ENCODE data around the gene CFAP46. TPM values are rescaled to one million over a fixed set of nuclear protein-coding genes. Genes with fewer than 3 reads are reported as not detected.

CFAP46 gene
- total RNA-seq, 4 donors from 2014 or later, result under 0.01 to 1.3 (median 0.28) TPM

GRCh38 chr10:132986576-132986975, 44.2 kb upstream of the CFAP46 start:
- peaks cover 0 to 25% (median 0%) of the 10 kb centered on the region in 4 donors for H3K27me3 ChIP-seq
- no peak overlapping the region for H3K27ac ChIP-seq (replicated peaks in 1 of 4)
- no peaks in the 10 kb centered on the region for H3K9me3 ChIP-seq
- TF ChIP-seq, protein P1, sequence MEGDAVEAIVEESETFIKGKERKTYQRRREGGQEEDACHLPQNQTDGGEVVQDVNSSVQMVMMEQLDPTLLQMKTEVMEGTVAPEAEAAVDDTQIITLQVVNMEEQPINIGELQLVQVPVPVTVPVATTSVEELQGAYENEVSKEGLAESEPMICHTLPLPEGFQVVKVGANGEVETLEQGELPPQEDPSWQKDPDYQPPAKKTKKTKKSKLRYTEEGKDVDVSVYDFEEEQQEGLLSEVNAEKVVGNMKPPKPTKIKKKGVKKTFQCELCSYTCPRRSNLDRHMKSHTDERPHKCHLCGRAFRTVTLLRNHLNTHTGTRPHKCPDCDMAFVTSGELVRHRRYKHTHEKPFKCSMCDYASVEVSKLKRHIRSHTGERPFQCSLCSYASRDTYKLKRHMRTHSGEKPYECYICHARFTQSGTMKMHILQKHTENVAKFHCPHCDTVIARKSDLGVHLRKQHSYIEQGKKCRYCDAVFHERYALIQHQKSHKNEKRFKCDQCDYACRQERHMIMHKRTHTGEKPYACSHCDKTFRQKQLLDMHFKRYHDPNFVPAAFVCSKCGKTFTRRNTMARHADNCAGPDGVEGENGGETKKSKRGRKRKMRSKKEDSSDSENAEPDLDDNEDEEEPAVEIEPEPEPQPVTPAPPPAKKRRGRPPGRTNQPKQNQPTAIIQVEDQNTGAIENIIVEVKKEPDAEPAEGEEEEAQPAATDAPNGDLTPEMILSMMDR (IDR thresholded peaks at IDR 0.05), result no peak
- 94% methylated on average over 6 of the region's 8 CpGs for WGBS
- no peak overlapping the region for H3K4me3 ChIP-seq
- no peaks in the 10 kb centered on the region for H3K36me3 ChIP-seq
- intact Hi-C loops (cut with DNase I), result no loop called here
- no peaks in the 10 kb centered on the region for H3K4me1 ChIP-seq
- DNase-seq (ENCODE audit: extremely low spot score), result no peak

DNA sequence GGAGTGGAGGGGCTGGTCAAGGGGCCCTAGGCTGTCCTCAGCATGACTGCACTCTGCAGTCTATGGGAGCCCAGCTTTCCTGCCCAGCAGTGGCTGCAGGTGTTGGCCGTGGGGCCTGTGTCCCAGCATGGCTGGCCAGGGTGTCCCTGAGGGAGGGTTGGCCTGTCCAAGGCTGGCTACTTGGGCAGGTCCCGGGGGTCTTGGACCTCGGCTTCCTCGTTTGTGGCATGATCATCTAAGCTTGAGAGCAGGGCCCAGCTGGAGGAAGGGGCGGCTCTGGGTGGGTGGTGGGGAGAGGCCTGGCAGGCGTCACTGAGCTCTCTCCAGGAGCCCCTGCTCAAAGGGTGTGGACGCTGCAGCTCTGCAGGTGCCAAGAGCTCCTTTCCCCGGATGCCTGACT, 43.7 kb upstream of the CFAP46 start:
- H3K36me3 ChIP-seq, result no peaks in the 10 kb centered on the region
- H3K27ac ChIP-seq (replicated peaks in 1 of 4), result no peak overlapping the region
- no peak for DNase-seq (ENCODE audit: extremely low spot score)
- 97% methylated on average over 5 of the region's 8 CpGs for WGBS
- peaks cover 0 to 20% (median 0%) of the 10 kb centered on the region in 4 donors for H3K27me3 ChIP-seq
- TF ChIP-seq EP300 (IDR thresholded peaks at IDR 0.05), result no peak
- TF ChIP-seq POLR2A (IDR thresholded peaks at IDR 0.05; ENCODE audit: low read depth), result no peak
- TF ChIP-seq, protein P1 (IDR thresholded peaks at IDR 0.05), result no peak
- TF ChIP-seq POLR2AphosphoS5 (IDR thresholded peaks at IDR 0.05), result no peak
- no peak overlapping the region for H3K4me3 ChIP-seq
- H3K4me1 ChIP-seq, result no peaks in the 10 kb centered on the region
- intact Hi-C loops (cut with DNase I), result no loop called here
- H3K9me3 ChIP-seq, result no peaks in the 10 kb centered on the region

- no peak overlapping the region for H3K27ac ChIP-seq (replicated peaks in 1 of 4)
- no peak overlapping the region for H3K4me3 ChIP-seq
- no peak for DNase-seq (ENCODE audit: extremely low spot score)
- H3K36me3 ChIP-seq, result no peaks in the 10 kb centered on the region
- H3K27me3 ChIP-seq, result peaks cover 0 to 18% (median 0%) of the 10 kb centered on the region in 4 donors
- intact Hi-C loops (cut with DNase I), result no loop called here
- no peaks in the 10 kb centered on the region for H3K4me1 ChIP-seq
- TF ChIP-seq, protein P1 (IDR thresholded peaks at IDR 0.05), result no peak
- no peak for TF ChIP-seq EP300 (IDR thresholded peaks at IDR 0.05)
- TF ChIP-seq POLR2AphosphoS5 (IDR thresholded peaks at IDR 0.05), result no peak
- TF ChIP-seq POLR2A (IDR thresholded peaks at IDR 0.05; ENCODE audit: low read depth), result no peak
- no peaks in the 10 kb centered on the region for H3K9me3 ChIP-seq
- WGBS, result 90% methylated on average over 4 of the region's 6 CpGs
Observed at GRCh38 chr10:132985546-132985900, 43.2 kb upstream of the CFAP46 start.

DNA sequence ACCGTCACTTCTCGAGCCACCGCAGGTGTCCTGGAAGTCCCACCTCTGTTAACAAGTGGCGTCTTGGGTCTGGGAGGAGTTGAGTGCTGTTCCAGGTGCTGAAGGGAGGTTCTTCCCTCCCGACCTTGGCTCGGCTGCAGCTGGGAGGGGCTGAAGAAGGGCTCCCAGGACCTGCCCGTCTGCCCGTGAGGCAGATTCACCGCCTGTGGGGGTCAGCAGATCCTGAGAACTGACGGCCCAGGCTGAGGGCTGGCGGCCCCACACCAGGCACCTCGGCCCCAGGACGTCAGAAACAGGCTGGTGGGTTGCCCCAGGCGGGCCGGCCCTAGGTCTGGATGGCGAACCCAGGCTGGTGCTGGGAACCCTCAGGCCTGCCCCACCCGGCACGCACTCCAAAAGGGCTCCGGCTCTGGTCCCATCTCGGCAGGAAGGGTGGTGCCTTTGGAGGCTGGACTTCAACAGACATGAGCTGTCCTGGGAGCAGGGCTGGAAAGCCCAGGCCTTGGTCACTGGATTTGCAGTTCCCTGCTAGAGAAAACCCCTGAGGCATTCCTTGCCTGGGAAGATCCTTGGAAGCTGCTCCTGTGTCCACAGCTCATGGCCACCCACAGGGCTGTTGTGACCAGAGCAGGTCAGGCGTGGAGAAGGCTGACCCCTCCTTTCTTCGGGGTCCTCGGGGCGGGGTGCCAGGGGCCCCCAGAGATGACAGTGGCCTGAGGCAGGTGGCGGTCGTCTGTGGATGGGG, 42.6 kb upstream of the CFAP46 start:
- Histone ChIP-seq H3K36me3 (no peaks in the 10 kb centered on the region), H3K4me1 (no peaks in the 10 kb centered on the region), H3K27ac (replicated peaks in 1 of 4) (no peak overlapping the region), H3K4me3 (no peak overlapping the region), H3K27me3 (peaks cover 0 to 18% (median 0%) of the 10 kb centered on the region in 4 donors), H3K9me3 (no peaks in the 10 kb centered on the region)
- intact Hi-C loops (cut with DNase I), result no loop called here
- DNase-seq (ENCODE audit: extremely low spot score), result no peak
- WGBS, result 71% methylated on average over 11 of the region's 26 CpGs
- TF ChIP-seq POLR2AphosphoS5 (IDR thresholded peaks at IDR 0.05) (no peak), POLR2A (IDR thresholded peaks at IDR 0.05; ENCODE audit: low read depth) (no peak), EP300 (IDR thresholded peaks at IDR 0.05) (no peak)
- TF ChIP-seq, protein P1 (IDR thresholded peaks at IDR 0.05), result no peak

GRCh38 chr10:132984008-132984295, 41.6 kb upstream of the CFAP46 start:
- no peak overlapping the region for H3K27ac ChIP-seq (replicated peaks in 1 of 4)
- no peak for DNase-seq (ENCODE audit: extremely low spot score)
- peaks cover 0 to 22% (median 0%) of the 10 kb centered on the region in 4 donors for H3K27me3 ChIP-seq
- H3K9me3 ChIP-seq, result no peaks in the 10 kb centered on the region
- WGBS, result 90% methylated on average over 27 of the region's 29 CpGs
- H3K4me3 ChIP-seq, result no peak overlapping the region
- intact Hi-C loops (cut with DNase I), result no loop called here
- H3K4me1 ChIP-seq, result no peaks in the 10 kb centered on the region
- TF ChIP-seq POLR2A (IDR thresholded peaks at IDR 0.05; ENCODE audit: low read depth) (no peak), POLR2AphosphoS5 (IDR thresholded peaks at IDR 0.05) (no peak), EP300 (IDR thresholded peaks at IDR 0.05) (no peak)
- TF ChIP-seq, protein P1 (IDR thresholded peaks at IDR 0.05), result no peak
- H3K36me3 ChIP-seq, result no peaks in the 10 kb centered on the region
